RWPE2 (cell line): ENCODE measurements around the gene OR52K2.

Experiments used
- ATAC-seq: fragments of 200-7000 bp; cut with Tn5 transposase; 3 replicates; pipeline ENCODE4 v1.9.1; 2021; ENCODE audit warnings: low read depth
- DNase-seq: peaks from one replicate; pipeline ENCODE4 v3.0.0-alpha.2; 2020; ENCODE audit warnings: low spot score
- H3K27ac ChIP-seq: fragments of 450-650 bp; 2 replicates; pipeline ENCODE4 v1.5.1; 2017; ENCODE audit warnings: mild to moderate bottlenecking; ENCODE audit not compliant: poor library complexity, severe bottlenecking
- H3K27me3 ChIP-seq: fragments of 250-450 bp; sonication (Bioruptor Pico); 2 replicates; pipeline ENCODE4 v1.5.1; 2021; ENCODE audit warnings: mild to moderate bottlenecking, moderate library complexity; ENCODE audit not compliant: insufficient read depth, poor library complexity, severe bottlenecking
- H3K36me3 ChIP-seq: fragments of 250-450 bp; sonication (Bioruptor Pico); 2 replicates; pipeline ENCODE4 v1.5.1; 2020; ENCODE audit warnings: low read depth, mild to moderate bottlenecking, moderate library complexity
- H3K4me1 ChIP-seq: fragments of 250-450 bp; sonication (Bioruptor Pico); 2 replicates; pipeline ENCODE4 v1.5.1; 2021; ENCODE audit warnings: mild to moderate bottlenecking, moderate library complexity; ENCODE audit not compliant: insufficient read depth, poor library complexity, severe bottlenecking
- H3K4me3 ChIP-seq: fragments of 250-450 bp; sonication (Bioruptor Pico); 2 replicates; pipeline ENCODE4 v1.5.1; 2021; ENCODE audit warnings: mild to moderate bottlenecking, moderate library complexity; ENCODE audit not compliant: severe bottlenecking
- H3K9me3 ChIP-seq: fragments of 250-450 bp; sonication (Bioruptor Pico); 2 replicates; pipeline ENCODE4 v1.5.1; 2021; ENCODE audit warnings: mild to moderate bottlenecking, moderate library complexity; ENCODE audit not compliant: severe bottlenecking
- TF ChIP-seq, protein P1 (sequence below): fragments of 450-650 bp; IDR thresholded peaks from one replicate; pipeline ENCODE4 v1.5.1; 2017; ENCODE audit warnings: mild to moderate bottlenecking, moderate library complexity; ENCODE audit not compliant: poor library complexity, severe bottlenecking

Gene OR52K2

DNA sequence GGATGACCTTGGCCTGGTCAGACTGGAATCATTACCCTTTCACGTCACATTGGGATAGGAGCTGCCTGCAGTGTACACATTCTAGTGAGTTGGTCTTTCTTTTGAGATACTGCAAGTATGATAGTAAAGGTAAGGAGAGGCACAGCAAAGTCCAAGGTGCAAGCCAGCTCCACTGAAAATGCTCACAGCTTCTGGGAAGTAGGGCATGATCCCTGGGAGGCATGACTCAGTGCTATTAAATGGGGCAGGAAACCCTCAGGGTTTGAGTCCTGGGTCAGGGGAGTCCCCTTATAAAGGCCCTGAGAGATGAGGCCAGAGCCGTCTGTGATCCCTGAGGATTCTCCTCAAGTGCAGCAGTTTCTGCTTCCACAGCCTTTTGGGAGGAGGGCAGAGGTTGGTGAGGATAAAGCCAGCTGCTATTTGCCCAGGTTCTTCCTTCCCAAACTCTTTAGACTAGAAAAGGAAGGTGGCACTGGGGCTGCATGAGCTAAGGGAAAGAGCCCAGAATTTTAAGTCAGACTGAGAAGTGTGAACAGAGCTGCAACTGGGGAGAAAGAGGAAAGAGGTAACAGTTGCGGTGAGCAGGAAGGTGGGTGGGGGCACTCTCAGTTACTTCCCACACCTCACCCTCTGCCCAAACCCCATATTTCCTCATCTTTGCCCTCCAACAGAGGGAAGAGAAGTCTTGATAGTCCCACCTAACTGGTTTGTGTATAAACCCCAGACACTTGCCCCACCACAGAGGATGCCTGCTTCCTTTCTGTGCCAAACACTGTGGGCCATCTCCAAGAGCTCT lies 18.9 kb downstream of the OR52K2 start:
- TF ChIP-seq, protein P1, sequence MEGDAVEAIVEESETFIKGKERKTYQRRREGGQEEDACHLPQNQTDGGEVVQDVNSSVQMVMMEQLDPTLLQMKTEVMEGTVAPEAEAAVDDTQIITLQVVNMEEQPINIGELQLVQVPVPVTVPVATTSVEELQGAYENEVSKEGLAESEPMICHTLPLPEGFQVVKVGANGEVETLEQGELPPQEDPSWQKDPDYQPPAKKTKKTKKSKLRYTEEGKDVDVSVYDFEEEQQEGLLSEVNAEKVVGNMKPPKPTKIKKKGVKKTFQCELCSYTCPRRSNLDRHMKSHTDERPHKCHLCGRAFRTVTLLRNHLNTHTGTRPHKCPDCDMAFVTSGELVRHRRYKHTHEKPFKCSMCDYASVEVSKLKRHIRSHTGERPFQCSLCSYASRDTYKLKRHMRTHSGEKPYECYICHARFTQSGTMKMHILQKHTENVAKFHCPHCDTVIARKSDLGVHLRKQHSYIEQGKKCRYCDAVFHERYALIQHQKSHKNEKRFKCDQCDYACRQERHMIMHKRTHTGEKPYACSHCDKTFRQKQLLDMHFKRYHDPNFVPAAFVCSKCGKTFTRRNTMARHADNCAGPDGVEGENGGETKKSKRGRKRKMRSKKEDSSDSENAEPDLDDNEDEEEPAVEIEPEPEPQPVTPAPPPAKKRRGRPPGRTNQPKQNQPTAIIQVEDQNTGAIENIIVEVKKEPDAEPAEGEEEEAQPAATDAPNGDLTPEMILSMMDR: no peak
- H3K4me3 ChIP-seq: no peak overlapping the region
- no peaks in the 10 kb centered on the region for H3K36me3 ChIP-seq

DNA sequence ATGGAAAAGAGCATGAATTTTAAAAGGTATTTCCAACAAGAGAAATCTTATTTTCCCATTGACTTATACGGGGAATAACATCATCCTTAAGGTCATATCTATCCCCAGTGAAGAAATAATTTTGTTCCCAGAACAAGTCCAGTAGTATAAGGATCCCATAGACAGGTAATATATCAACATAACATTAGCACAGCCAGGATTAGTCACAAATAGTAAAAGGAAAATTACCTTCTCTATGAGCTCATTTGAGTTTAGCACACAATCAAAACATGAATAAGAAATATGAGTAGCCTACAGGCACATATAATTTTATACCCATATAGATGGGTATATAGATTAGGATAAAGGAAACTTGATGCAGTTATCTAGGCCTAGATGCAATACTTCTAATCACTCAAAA lies 30.5 kb downstream of the OR52K2 start:
- Histone ChIP-seq H3K4me3 (no peak overlapping the region), H3K9me3 (no peaks in the 10 kb centered on the region), H3K36me3 (no peaks in the 10 kb centered on the region), H3K27me3 (no peaks in the 10 kb centered on the region), H3K4me1 (peaks cover 24% of the 10 kb centered on the region), H3K27ac (peak overlapping the region; percentile 86)
- no peak for DNase-seq
- TF ChIP-seq, protein P1: no peak
- peak; percentile 41; the same call in 1 of the 3 replicates for ATAC-seq

More for the DNA sequence above, 18.9 kb downstream of the OR52K2 start:
- H3K4me1 ChIP-seq: peaks cover 2% of the 10 kb centered on the region
- no peak overlapping the region for H3K27ac ChIP-seq
- no peaks in the 10 kb centered on the region for H3K9me3 ChIP-seq
- no peaks in the 10 kb centered on the region for H3K27me3 ChIP-seq
- no peak for ATAC-seq
- no peak for DNase-seq

DNA sequence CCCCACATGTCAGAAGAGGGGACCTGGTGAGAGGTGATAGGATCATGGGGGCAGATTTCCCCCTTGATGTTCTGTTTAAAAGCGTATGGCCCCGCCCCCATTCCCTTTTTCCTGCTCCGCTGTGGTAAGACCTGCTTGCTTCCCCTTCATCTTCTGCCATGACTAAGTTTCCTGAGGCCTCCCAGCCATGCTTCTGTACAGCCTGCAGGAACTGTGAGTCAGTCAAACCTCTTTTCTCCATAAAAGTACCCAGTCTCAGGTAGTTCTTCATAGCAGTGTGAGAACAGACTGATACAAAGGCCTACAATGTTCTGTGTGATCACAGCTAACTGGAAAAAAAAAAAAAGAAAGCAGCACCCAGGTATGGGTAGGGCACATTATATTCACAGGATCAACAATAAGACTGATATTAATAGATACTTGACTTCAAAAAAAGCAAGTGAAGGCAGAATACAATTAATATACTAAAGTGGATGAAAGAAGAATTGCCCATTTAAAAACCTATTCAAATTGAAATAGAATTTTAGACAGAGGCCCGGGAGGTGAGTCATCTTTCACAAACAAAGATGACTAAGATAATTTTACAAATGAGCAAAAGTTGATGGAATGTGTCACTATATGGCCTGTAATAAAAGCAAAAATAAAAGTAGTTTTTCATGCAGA lies 31.6 kb downstream of the OR52K2 start:
- DNase-seq (no peak), ATAC-seq (peak; percentile 91)
- Histone ChIP-seq H3K9me3 (no peaks in the 10 kb centered on the region), H3K36me3 (no peaks in the 10 kb centered on the region), H3K27me3 (no peaks in the 10 kb centered on the region), H3K4me1 (peaks cover 24% of the 10 kb centered on the region), H3K27ac (peak overlapping the region; percentile 86), H3K4me3 (no peak overlapping the region)
- TF ChIP-seq, protein P1: no peak

DNA sequence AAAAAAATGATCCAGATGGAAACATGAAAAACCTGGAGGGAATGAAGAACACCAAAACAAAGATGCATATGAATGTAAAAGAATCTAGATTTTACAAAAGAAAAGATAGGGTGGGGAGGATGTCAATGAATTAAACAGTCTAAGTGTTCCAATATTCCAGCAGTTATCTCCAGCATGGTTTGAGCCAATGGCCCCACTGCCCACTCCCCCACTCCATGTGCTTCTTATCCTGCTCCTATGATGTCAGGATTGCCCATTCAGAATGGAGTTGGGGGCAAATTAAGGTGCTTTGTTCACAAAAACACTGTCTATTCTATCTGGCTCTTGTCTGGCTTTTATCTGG lies 32.1 kb downstream of the OR52K2 start:
- TF ChIP-seq, protein P1: no peak
- H3K36me3 ChIP-seq: no peaks in the 10 kb centered on the region
- H3K27me3 ChIP-seq: no peaks in the 10 kb centered on the region
- H3K9me3 ChIP-seq: no peaks in the 10 kb centered on the region
- ATAC-seq: no peak
- no peak overlapping the region for H3K4me3 ChIP-seq
- no peak for DNase-seq
- H3K4me1 ChIP-seq: peaks cover 24% of the 10 kb centered on the region
- H3K27ac ChIP-seq: peak overlapping the region; percentile 86

DNA sequence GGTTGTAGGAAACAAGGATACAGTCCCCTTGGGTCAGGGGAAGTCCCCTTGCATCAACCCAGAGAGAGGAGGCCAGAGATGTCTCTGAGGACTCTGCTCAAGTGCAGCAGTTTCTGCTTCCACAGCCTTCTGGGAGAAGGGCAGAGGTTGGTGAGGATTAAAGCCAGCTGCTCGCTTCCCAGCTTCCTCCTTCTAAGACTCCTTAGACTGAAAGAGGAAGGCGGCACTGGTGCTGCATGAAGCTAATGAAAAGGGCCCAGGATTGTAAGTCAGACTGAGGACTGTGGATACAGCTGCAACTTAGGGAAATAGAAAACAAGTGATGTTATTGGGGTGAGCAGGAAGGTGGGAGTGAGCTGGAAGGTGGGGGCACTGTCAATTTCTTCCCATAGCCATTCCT lies 33.4 kb downstream of the OR52K2 start, which contains the start of gene OR52K1:
TSS of gene OR52K1 (plus strand) at position 202 of the 400 bp plus-strand sequence. CDS start 6,255 bp downstream, outside the sequence.
- no peaks in the 10 kb centered on the region for H3K27me3 ChIP-seq
- H3K36me3 ChIP-seq: no peaks in the 10 kb centered on the region
- peaks cover 24% of the 10 kb centered on the region for H3K4me1 ChIP-seq
- H3K4me3 ChIP-seq: no peak within 1 kb of the TSS
- no peaks in the 10 kb centered on the region for H3K9me3 ChIP-seq
- DNase-seq (no peak), ATAC-seq (no peak)
- H3K27ac ChIP-seq: peak within 1 kb of the TSS; percentile 86
- TF ChIP-seq, protein P1: no peak
